Stimulated activated naive CD8-positive, alpha-beta T cell treated with anti-CD3 and anti-CD28 coated beads, Interleukin-15, amount 100 ng/mL, for 72 hours (primary cell): ENCODE results near the gene PRM2.
A peak's percentile ranks its signal among the peaks of the same experiment; 100 is the strongest.

ENCODE experiments used
- ATAC-seq: fragments of 150-1000 bp; cut with Tn5 transposase; 2 replicates; pipeline ENCODE4 v1.10.0; 2021; ENCODE audit warnings: mild to moderate bottlenecking, moderate library complexity
- DNase-seq, 2 donors: peaks; one replicate each; pipeline ENCODE4 v3.0.0; 2021 to 2022
- H3K27ac Mint-ChIP-seq, 2 donors: one replicate each; pipeline ENCODE4 v1.8.0; 2022; ENCODE audit warnings: mild to moderate bottlenecking in 2 of 2, mixed read lengths in 2 of 2, moderate library complexity in 2 of 2
- H3K27me3 Mint-ChIP-seq: one replicate; pipeline ENCODE4 v1.8.0; 2022; ENCODE audit warnings: mixed read lengths
- H3K4me1 Mint-ChIP-seq: one replicate; pipeline ENCODE4 v1.8.0; 2022; ENCODE audit warnings: mild to moderate bottlenecking, mixed read lengths
- H3K4me3 Mint-ChIP-seq, 2 donors: one replicate each; pipeline ENCODE4 v1.8.0; 2022; ENCODE audit warnings: mild to moderate bottlenecking in 2 of 2, mixed read lengths in 2 of 2, moderate library complexity in 1 of 2
- H3K9me3 Mint-ChIP-seq, 2 donors: one replicate each; pipeline ENCODE4 v1.8.0; 2022; ENCODE audit warnings: mixed read lengths in 2 of 2

PRM2 gene

GRCh38 chr16:11236461-11237254 is 39.6 kb downstream of the PRM2 start:
- H3K27ac Mint-ChIP-seq, result peak overlapping the region in 1 of 2 donors; percentile 14
- H3K27me3 Mint-ChIP-seq, result no peaks in the 10 kb centered on the region
- peaks cover 57% of the 10 kb centered on the region for H3K4me1 Mint-ChIP-seq
- DNase-seq, result no peak
- H3K4me3 Mint-ChIP-seq, result no peak overlapping the region
- no peaks in the 10 kb centered on the region for H3K9me3 Mint-ChIP-seq
- no peak for ATAC-seq

- H3K27ac Mint-ChIP-seq, result no peak overlapping the region
- no peak overlapping the region for H3K4me3 Mint-ChIP-seq
- H3K9me3 Mint-ChIP-seq, result no peaks in the 10 kb centered on the region
- peaks cover 67% of the 10 kb centered on the region for H3K4me1 Mint-ChIP-seq
- no peaks in the 10 kb centered on the region for H3K27me3 Mint-ChIP-seq
- ATAC-seq (no peak), DNase-seq (no peak)
Measured at GRCh38 chr16:11235703-11235991, 40.6 kb downstream of the PRM2 start.

- DNase-seq, result no peak
- no peak overlapping the region for H3K27ac Mint-ChIP-seq
- H3K9me3 Mint-ChIP-seq, result no peaks in the 10 kb centered on the region
- peak overlapping the region in 1 of 2 donors; percentile 8 for H3K4me3 Mint-ChIP-seq
- no peak for ATAC-seq
- H3K27me3 Mint-ChIP-seq, result no peaks in the 10 kb centered on the region
- peaks cover 71% of the 10 kb centered on the region for H3K4me1 Mint-ChIP-seq
Measured at GRCh38 chr16:11234884-11235702, 41.2 kb downstream of the PRM2 start.

- no peaks in the 10 kb centered on the region for H3K27me3 Mint-ChIP-seq
- H3K9me3 Mint-ChIP-seq, result no peaks in the 10 kb centered on the region
- ATAC-seq, result peak; percentile 59
- H3K27ac Mint-ChIP-seq, result peak overlapping the region; percentile 98 to 99
- peak; percentile 62 to 85 for DNase-seq
- peak overlapping the region; percentile 75 to 77 for H3K4me3 Mint-ChIP-seq
- peaks cover 83% of the 10 kb centered on the region for H3K4me1 Mint-ChIP-seq
Measured at GRCh38 chr16:11233727-11234376, 42.4 kb downstream of the PRM2 start.

DNA sequence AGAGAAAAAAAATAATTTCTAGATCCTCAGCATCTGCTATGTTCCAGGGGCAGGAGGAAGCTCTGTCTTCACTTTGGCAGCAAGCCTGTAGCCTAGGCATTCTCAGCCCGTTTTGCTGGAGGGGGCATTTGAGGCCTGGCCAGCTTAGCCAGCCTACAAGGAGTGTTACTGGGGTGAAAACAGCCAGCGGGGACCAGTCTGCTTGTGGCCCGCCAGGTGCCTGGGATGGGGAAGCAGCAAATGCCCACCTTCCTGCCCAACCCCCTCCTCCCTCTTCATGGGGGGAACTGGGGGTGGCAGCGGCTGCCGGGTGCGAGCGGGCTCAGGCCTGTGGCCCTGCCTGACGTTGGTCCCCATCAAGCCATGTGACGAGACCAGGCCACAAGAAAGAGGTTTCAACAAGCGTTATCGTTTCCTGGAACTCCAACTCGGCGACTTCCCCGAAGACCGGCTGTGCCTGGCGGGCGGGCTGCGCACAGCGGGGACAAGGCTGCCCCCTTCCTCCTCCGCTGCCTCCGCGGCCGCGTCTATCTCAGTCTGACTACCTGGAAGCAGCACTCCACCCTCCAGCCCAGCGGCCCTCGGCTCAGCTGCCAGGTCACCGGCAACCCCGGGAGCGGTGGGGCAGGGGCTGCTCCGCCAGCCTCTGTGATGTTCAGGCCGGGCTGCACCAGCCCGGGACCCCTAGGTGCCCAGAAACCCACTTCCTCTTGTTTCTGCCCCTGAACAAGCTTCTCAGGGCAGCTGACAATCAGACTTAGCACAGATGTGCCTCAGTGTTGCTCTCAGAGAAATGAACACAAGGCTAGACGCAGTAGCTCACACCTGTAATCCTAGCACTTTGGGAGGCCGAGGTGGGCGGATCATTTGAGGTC is 43.2 kb downstream of the PRM2 start:
- DNase-seq (peak; percentile 92 to 98), ATAC-seq (peak; percentile 88)
- H3K9me3 Mint-ChIP-seq, result no peaks in the 10 kb centered on the region
- H3K27ac Mint-ChIP-seq, result peak overlapping the region; percentile 98 to 99
- peak overlapping the region; percentile 75 to 77 for H3K4me3 Mint-ChIP-seq
- H3K27me3 Mint-ChIP-seq, result no peaks in the 10 kb centered on the region
- peaks cover 88% of the 10 kb centered on the region for H3K4me1 Mint-ChIP-seq

GRCh38 chr16:11232302-11232851 is 43.9 kb downstream of the PRM2 start:
- Mint-ChIP-seq H3K27me3 (no peaks in the 10 kb centered on the region), H3K27ac (peak overlapping the region; percentile 98 to 99), H3K4me3 (peak overlapping the region; percentile 75 to 77), H3K4me1 (peaks cover 90% of the 10 kb centered on the region), H3K9me3 (no peaks in the 10 kb centered on the region)
- ATAC-seq (no peak), DNase-seq (no peak)

GRCh38 chr16:11231367-11231970 is 44.8 kb downstream of the PRM2 start:
- H3K9me3 Mint-ChIP-seq, result no peaks in the 10 kb centered on the region
- no peaks in the 10 kb centered on the region for H3K27me3 Mint-ChIP-seq
- peak overlapping the region; percentile 72 to 77 for H3K4me3 Mint-ChIP-seq
- DNase-seq (no peak), ATAC-seq (no peak)
- peak overlapping the region; percentile 82 to 98 for H3K27ac Mint-ChIP-seq
- peaks cover 87% of the 10 kb centered on the region for H3K4me1 Mint-ChIP-seq

- Mint-ChIP-seq H3K4me3 (no peak overlapping the region), H3K4me1 (peaks cover 93% of the 10 kb centered on the region)
Measured at GRCh38 chr16:11229906-11230305, 46.4 kb downstream of the PRM2 start.

GRCh38 chr16:11229432-11229831 is 46.8 kb downstream of the PRM2 start:
- no peaks in the 10 kb centered on the region for H3K27me3 Mint-ChIP-seq
- peaks cover 93% of the 10 kb centered on the region for H3K4me1 Mint-ChIP-seq
- ATAC-seq (no peak), DNase-seq (no peak)
- H3K27ac Mint-ChIP-seq, result no peak overlapping the region
- H3K4me3 Mint-ChIP-seq, result no peak overlapping the region
- H3K9me3 Mint-ChIP-seq, result no peaks in the 10 kb centered on the region

More at GRCh38 chr16:11229906-11230305, 46.4 kb downstream of the PRM2 start:
- DNase-seq (no peak), ATAC-seq (no peak)
- no peaks in the 10 kb centered on the region for H3K9me3 Mint-ChIP-seq
- peak overlapping the region in 1 of 2 donors; percentile 59 for H3K27ac Mint-ChIP-seq
- H3K27me3 Mint-ChIP-seq, result no peaks in the 10 kb centered on the region

DNA sequence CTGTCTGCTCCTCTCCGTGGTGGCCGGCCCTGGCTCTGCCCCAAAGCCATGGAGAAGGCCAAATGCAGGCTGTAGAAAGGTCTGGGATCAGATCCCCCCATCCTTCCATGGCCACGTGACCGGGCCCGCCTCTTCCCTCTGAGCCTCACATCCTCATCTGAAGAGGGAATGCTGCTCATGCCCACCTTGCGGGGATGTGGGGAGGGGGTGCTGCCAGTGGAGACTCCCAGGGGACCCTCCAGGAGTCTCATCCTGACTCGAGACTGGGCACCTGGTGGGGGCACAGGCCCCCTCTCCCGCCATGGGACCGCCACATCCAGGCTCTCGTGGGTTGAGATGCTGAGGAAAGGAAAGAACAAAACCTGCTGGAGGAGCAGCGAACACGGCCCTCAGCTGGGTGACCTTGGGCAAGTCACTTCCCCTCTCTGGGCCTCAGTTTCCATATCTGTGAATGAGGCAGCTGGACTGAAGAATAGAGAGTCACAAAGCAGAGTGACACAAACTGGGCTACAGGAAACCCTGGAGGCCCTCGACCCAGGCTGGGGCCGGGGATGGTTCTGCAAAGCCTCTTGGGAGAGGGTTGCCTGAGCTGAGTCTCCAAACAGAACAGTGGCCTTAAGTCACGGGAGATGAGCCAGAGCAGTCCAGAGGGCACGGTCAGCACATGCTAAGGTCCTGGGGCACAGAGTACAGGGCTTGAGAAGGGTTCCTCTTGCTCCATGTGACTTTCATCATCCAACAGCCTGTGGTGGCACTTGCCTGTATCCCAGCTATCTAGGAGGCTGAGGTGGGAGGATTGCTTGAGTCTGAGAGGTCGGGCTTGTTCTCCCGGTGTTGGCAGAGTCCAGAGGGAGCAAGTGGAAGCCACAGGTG is 50.4 kb downstream of the PRM2 start:
- peak overlapping the region; percentile 79 to 89 for H3K4me3 Mint-ChIP-seq
- no peak for DNase-seq
- no peaks in the 10 kb centered on the region for H3K27me3 Mint-ChIP-seq
- no peaks in the 10 kb centered on the region for H3K9me3 Mint-ChIP-seq
- H3K27ac Mint-ChIP-seq, result peak overlapping the region; percentile 98 to 99
- ATAC-seq, result no peak
- H3K4me1 Mint-ChIP-seq, result peaks cover 83% of the 10 kb centered on the region
